B cell (primary cell): ENCODE data around the gene SLC9A9. TPM values are rescaled to one million over a fixed set of nuclear protein-coding genes. Genes with fewer than 3 reads are reported as not detected.
"Not testable (repeated sequence)": the region's sequence is repeated elsewhere in the genome, so short reads cannot be mapped to it uniquely, and the experiment has no call there.

Experiments
- ATAC-seq: fragments of 200-7000 bp; cut with Tn5 transposase; one replicate; pipeline ENCODE4 v1.10.0; 2021; ENCODE audit warnings: low read depth, mild to moderate bottlenecking, moderate number of reproducible peaks, moderate library complexity
- CTCF ChIA-PET: fragments of 350-600 bp; sonication (Branson Sonifier 250); formaldehyde crosslinking; loops from one replicate; lab custom pipeline; 2021; ENCODE audit warnings: antibody characterized with exemption, inconsistent platforms; lab: Charles Lee
- POLR2A ChIA-PET: fragments of 350-600 bp; sonication (Branson Sonifier 250); formaldehyde crosslinking; loops from one replicate; lab custom pipeline; 2021; ENCODE audit warnings: antibody characterized with exemption; lab: Charles Lee
- DNase-seq: peaks from one replicate; pipeline ENCODE4 v3.0.0; 2013
- H2AFZ ChIP-seq: 2 replicates; pipeline ENCODE4 v1.6.1; 2012; ENCODE audit warnings: mild to moderate bottlenecking, low read depth, low read length; ENCODE audit not compliant: insufficient read depth, poor library complexity, severe bottlenecking
- H3K27ac ChIP-seq, 2 donors: 1 replicate in 1 of 2; 2 replicates in 1 of 2; pipeline ENCODE4 v1.5.1; 2012 to 2013; ENCODE audit warnings: low read length in 2 of 2, mild to moderate bottlenecking in 2 of 2, moderate library complexity in 1 of 2
- H3K27me3 ChIP-seq, 4 experiments: fragments of 200-600 bp in 1 of 4; sonication (generic) in 1 of 4; replicated peaks in 1 of 4; 1 replicate in 2 of 4; 2 replicates in 2 of 4; pipeline versions ENCODE4 v1.6.1 to v1.7.0; 2013 to 2016; ENCODE audit warnings: low read length in 3 of 4, mild to moderate bottlenecking in 2 of 4, mixed read lengths in 1 of 4, moderate library complexity in 1 of 4; ENCODE audit not compliant: insufficient read depth in 4 of 4, control insufficient read depth in 3 of 4; ENCODE audit errors: control extremely low read depth in 1 of 4
- H3K36me3 ChIP-seq, 2 experiments: replicated peaks in 1 of 2; 1 replicate in 1 of 2; 2 replicates in 1 of 2; pipeline versions ENCODE4 v1.6.1 to v1.7.1; 2013; ENCODE audit warnings: low read length in 1 of 2; ENCODE audit not compliant: insufficient read depth in 2 of 2, control insufficient read depth in 1 of 2; ENCODE audit errors: control extremely low read depth in 1 of 2, extremely low read depth in 1 of 2
- H3K4me1 ChIP-seq, 2 donors: fragments of 200-600 bp in 1 of 2; sonication (generic) in 1 of 2; 1 replicate in 1 of 2; 2 replicates in 1 of 2; pipeline versions ENCODE4 v1.5.1 to v1.6.1; 2013 to 2017; ENCODE audit warnings: low read length in 2 of 2; ENCODE audit not compliant: control insufficient read depth in 2 of 2, insufficient read depth in 2 of 2
- H3K4me2 ChIP-seq: replicated peaks from 2 replicates; pipeline ENCODE3; 2012; ENCODE audit warnings: mild to moderate bottlenecking, low read depth, low read length; ENCODE audit not compliant: poor library complexity, severe bottlenecking
- H3K4me3 ChIP-seq, 5 experiments: fragments of 200-600 bp in 1 of 5; sonication (generic) in 1 of 5; 1 replicate in 3 of 5; 2 replicates in 2 of 5; pipeline versions ENCODE4 v1.5.1 to v1.7.0; 2011 to 2016; ENCODE audit warnings: low read length in 4 of 5, mild to moderate bottlenecking in 4 of 5, low read depth in 2 of 5, control low read depth in 1 of 5, moderate library complexity in 1 of 5; ENCODE audit not compliant: insufficient read depth in 1 of 5; ENCODE audit errors: control extremely low read depth in 1 of 5, extremely low read depth in 1 of 5
- H3K79me2 ChIP-seq: fragments of 200-600 bp; sonication (generic); one replicate; pipeline ENCODE4 v1.6.0; 2016; ENCODE audit warnings: low read length; ENCODE audit not compliant: control insufficient read depth, insufficient read depth
- H3K9ac ChIP-seq: fragments of 200-600 bp; sonication (generic); 2 replicates; pipeline ENCODE4 v1.6.1; 2017; ENCODE audit warnings: mild to moderate bottlenecking, low read length, moderate library complexity
- H3K9me3 ChIP-seq, 3 donors: one replicate each; pipeline versions ENCODE4 v1.6.1 to v1.7.1; 2013; ENCODE audit warnings: low read length in 2 of 3; ENCODE audit not compliant: control insufficient read depth in 2 of 3, insufficient read depth in 1 of 3; ENCODE audit errors: control extremely low read depth in 1 of 3
- H4K20me1 ChIP-seq: 2 replicates; pipeline ENCODE4 v1.6.0; 2012; ENCODE audit warnings: mild to moderate bottlenecking, low read length; ENCODE audit not compliant: insufficient read depth, control insufficient read depth, poor library complexity, severe bottlenecking
- H3K27ac Mint-ChIP-seq: one replicate; pipeline ENCODE4 v1.8.0; 2021; ENCODE audit warnings: mixed read lengths
- H3K27me3 Mint-ChIP-seq: one replicate; pipeline ENCODE4 v1.8.0; 2021; ENCODE audit warnings: mixed read lengths
- H3K4me1 Mint-ChIP-seq: one replicate; pipeline ENCODE4 v1.8.0; 2021; ENCODE audit warnings: mixed read lengths
- H3K4me3 Mint-ChIP-seq: one replicate; pipeline ENCODE4 v1.8.0; 2021; ENCODE audit warnings: mixed read lengths
- H3K9me3 Mint-ChIP-seq: one replicate; pipeline ENCODE4 v1.8.0; 2022; ENCODE audit warnings: mixed read lengths; ENCODE audit not compliant: insufficient read depth
- EZH2 ChIP-seq: IDR thresholded peaks from 2 replicates; pipeline ENCODE4 v1.6.1; 2012; ENCODE audit warnings: borderline replicate concordance, low read depth, mild to moderate bottlenecking, moderate library complexity, low read length; ENCODE audit not compliant: insufficient read depth, poor library complexity, severe bottlenecking
- WGBS: methylation state at CpG from one replicate; pipeline ENCODE4 v1.1.5; 2013; ENCODE audit warnings: missing lambda C conversion rate; ENCODE audit not compliant: insufficient coverage; 5-methylcytosine and 5-hydroxymethylcytosine counted together
- intact Hi-C: fragments of 100-400 bp; cut with micrococcal nuclease; formaldehyde crosslinking; loops from one replicate; pipeline ENCODE4 v1.10.0; 2022
- polyA plus RNA-seq: library from polyadenylated mRNA; depleted of rRNA; stranded (reverse); fragments of >200 nt; gene quantifications from 2 replicates; pipeline ENCODE4 v1.2.3, GENCODE V29; 2012
- total RNA-seq, 2 donors: library from RNA; stranded (reverse); fragments of 120-200 nt in 1 of 2; gene quantifications; 1 replicate in 1 of 2; 2 replicates in 1 of 2; pipeline versions ENCODE4 v1.2.3 to v1.2.4, GENCODE V29; 2013 to 2022
- TF ChIP-seq, protein P1 (sequence below): fragments of 200-600 bp; IDR thresholded peaks from one replicate; pipeline ENCODE4 v1.8.0; 2022; ENCODE audit warnings: antibody characterized with exemption, mild to moderate bottlenecking

The SLC9A9 gene
- total and polyA plus RNA-seq, 2 donors (not counting 1 experiment from before 2014, with no cell fraction given) = 7.7 to 17.3 TPM

DNA sequence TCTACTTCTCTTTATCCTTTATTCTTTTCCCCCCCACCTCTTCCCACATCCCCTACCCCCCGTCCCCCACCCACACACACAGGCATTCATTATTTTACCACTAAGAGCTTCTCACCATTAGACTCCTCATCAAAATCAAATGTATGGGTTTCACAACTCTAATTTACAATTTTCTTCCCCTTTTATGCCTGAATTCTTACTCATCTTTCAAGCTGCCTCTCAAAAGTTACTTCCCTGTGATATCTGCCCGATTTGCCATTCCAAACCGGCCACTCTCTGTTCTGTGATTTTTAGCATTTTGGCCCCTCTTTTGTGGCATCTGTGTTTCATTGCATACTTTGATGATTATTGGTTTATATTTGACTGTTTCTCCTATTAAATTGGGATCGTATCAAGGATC, 42.2 kb downstream of the SLC9A9 start:
- H3K36me3 ChIP-seq = no peaks in the 10 kb centered on the region
- peaks cover 16% of the 10 kb centered on the region for H3K4me1 Mint-ChIP-seq

GRCh38 chr3:143805476-143805875, 42.8 kb downstream of the SLC9A9 start:
- DNase-seq, H3K79me2 ChIP-seq, H3K4me1 ChIP-seq, H3K9me3 Mint-ChIP-seq, H3K4me2 ChIP-seq, H3K4me3 ChIP-seq, H3K27me3 ChIP-seq, ATAC-seq, H3K9ac ChIP-seq, H3K27ac Mint-ChIP-seq, H3K4me3 Mint-ChIP-seq, H3K36me3 ChIP-seq, H4K20me1 ChIP-seq, H3K27me3 Mint-ChIP-seq, H2AFZ ChIP-seq, H3K9me3 ChIP-seq, POLR2A ChIA-PET, CTCF ChIA-PET, H3K27ac ChIP-seq, intact Hi-C loops: not testable (repeated sequence)
- WGBS = 100% methylated on average over 2 of the region's 7 CpGs
- peaks cover 11% of the 10 kb centered on the region for H3K4me1 Mint-ChIP-seq

More for the DNA sequence above, 42.2 kb downstream of the SLC9A9 start:
- ATAC-seq = no peak
- no CpG with 5 or more reads among the region's 4 CpGs for WGBS
- Histone ChIP-seq H3K4me3 (no peak overlapping the region), H4K20me1 (no peaks in the 10 kb centered on the region), H3K27me3 (no peaks in the 10 kb centered on the region), H3K79me2 (no peaks in the 10 kb centered on the region), H3K9ac (no peak overlapping the region), H3K4me1 (peaks cover 4 to 9% of the 10 kb centered on the region in 2 donors), H3K27ac (no peak overlapping the region), H3K4me2 (no peak overlapping the region), H2AFZ (no peak overlapping the region), H3K9me3 (no peaks in the 10 kb centered on the region)
- H3K27ac Mint-ChIP-seq = no peak overlapping the region
- ChIA-PET POLR2A (no interaction called here), CTCF (no interaction called here)
- intact Hi-C loops = no loop called here
- TF ChIP-seq EZH2 = no peak
- TF ChIP-seq, protein P1, sequence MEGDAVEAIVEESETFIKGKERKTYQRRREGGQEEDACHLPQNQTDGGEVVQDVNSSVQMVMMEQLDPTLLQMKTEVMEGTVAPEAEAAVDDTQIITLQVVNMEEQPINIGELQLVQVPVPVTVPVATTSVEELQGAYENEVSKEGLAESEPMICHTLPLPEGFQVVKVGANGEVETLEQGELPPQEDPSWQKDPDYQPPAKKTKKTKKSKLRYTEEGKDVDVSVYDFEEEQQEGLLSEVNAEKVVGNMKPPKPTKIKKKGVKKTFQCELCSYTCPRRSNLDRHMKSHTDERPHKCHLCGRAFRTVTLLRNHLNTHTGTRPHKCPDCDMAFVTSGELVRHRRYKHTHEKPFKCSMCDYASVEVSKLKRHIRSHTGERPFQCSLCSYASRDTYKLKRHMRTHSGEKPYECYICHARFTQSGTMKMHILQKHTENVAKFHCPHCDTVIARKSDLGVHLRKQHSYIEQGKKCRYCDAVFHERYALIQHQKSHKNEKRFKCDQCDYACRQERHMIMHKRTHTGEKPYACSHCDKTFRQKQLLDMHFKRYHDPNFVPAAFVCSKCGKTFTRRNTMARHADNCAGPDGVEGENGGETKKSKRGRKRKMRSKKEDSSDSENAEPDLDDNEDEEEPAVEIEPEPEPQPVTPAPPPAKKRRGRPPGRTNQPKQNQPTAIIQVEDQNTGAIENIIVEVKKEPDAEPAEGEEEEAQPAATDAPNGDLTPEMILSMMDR = no peak
- H3K9me3 Mint-ChIP-seq = no peaks in the 10 kb centered on the region
- no peak for DNase-seq
- H3K4me3 Mint-ChIP-seq = no peak overlapping the region
- H3K27me3 Mint-ChIP-seq = no peaks in the 10 kb centered on the region

GRCh38 chr3:143801046-143801445, 47.2 kb downstream of the SLC9A9 start:
- H3K27me3 Mint-ChIP-seq, H3K9me3 ChIP-seq, H3K79me2 ChIP-seq, H4K20me1 ChIP-seq, H3K4me3 ChIP-seq, H3K9ac ChIP-seq, DNase-seq, H3K4me1 Mint-ChIP-seq, H3K27ac ChIP-seq, POLR2A ChIA-PET, intact Hi-C loops, H3K27me3 ChIP-seq, H3K9me3 Mint-ChIP-seq, H3K4me2 ChIP-seq, H3K36me3 ChIP-seq, H3K4me1 ChIP-seq, H2AFZ ChIP-seq, H3K27ac Mint-ChIP-seq, ATAC-seq, H3K4me3 Mint-ChIP-seq: not testable (repeated sequence)
- WGBS = 83% methylated on average over 5 of the region's 5 CpGs
- CTCF ChIA-PET = interaction anchor here (0.9 kb wide), 1 partner anchor 26 kb away, joined by 3 read pairs; no protein-coding TSS in a partner anchor
